Left kidney (tissue), 2 donors: Measurements from ENCODE around the gene TSGA10IP. TPM values are rescaled to one million over a fixed set of nuclear protein-coding genes. Genes with fewer than 3 reads are reported as not detected.
"Not testable (repeated sequence)": the region's sequence is repeated elsewhere in the genome, so short reads cannot be mapped to it uniquely, and the experiment has no call there.

Experiments
- DNase-seq: peaks from one replicate; pipeline ENCODE4 v3.0.0-alpha.2; 2013
- polyA plus RNA-seq: library from polyadenylated mRNA; unstranded; fragments of 120-200 nt; gene quantifications from one replicate; pipeline ENCODE4 v1.2.1, GENCODE V29; 2013; ENCODE audit not compliant: insufficient read length

Gene TSGA10IP
- polyA plus RNA-seq, 1 donor, result 0.23 TPM

GRCh38 chr11:65946655-65947054 lies 1.4 kb downstream of the TSGA10IP start:
- DNase-seq, result no peak

GRCh38 chr11:65947133-65947532 lies 1.9 kb downstream of the TSGA10IP start:
- no peak for DNase-seq

- no peak for DNase-seq
These were observed 2.4 kb downstream of the TSGA10IP start for GRCh38 chr11:65947603-65948125.

- DNase-seq, result not testable (repeated sequence)
These were observed 5.4 kb downstream of the TSGA10IP start for GRCh38 chr11:65950711-65951110.

- not testable (repeated sequence) for DNase-seq
These were observed 6.4 kb downstream of the TSGA10IP start for GRCh38 chr11:65951641-65952040.

GRCh38 chr11:65952052-65952521 lies 6.8 kb downstream of the TSGA10IP start:
- DNase-seq, result no peak

- DNase-seq, result no peak
These were observed 8.2 kb downstream of the TSGA10IP start for GRCh38 chr11:65953471-65953870.

GRCh38 chr11:65954771-65955170 lies 9.5 kb downstream of the TSGA10IP start:
- no peak for DNase-seq

GRCh38 chr11:65958291-65958690 lies 13.0 kb downstream of the TSGA10IP start:
- no peak for DNase-seq

GRCh38 chr11:65958774-65959420 lies 13.6 kb downstream of the TSGA10IP start:
- no peak for DNase-seq

- no peak for DNase-seq
These were observed 15.6 kb downstream of the TSGA10IP start for GRCh38 chr11:65960824-65961266.

GRCh38 chr11:65961267-65962140 lies 16.2 kb downstream of the TSGA10IP start, which contains the start of gene SART1:
Gene SART1 (plus strand): TSS chr11:65961734. CDS start chr11:65961781, 47 bp downstream.
- DNase-seq, result peak; percentile 98

- no peak for DNase-seq
These were observed 16.9 kb downstream of the TSGA10IP start for GRCh38 chr11:65962141-65962564.

- DNase-seq, result no peak
These were observed 19.6 kb downstream of the TSGA10IP start for GRCh38 chr11:65964906-65965305.

- DNase-seq, result no peak
These were observed 20.9 kb downstream of the TSGA10IP start for GRCh38 chr11:65965986-65966762.

- no peak for DNase-seq
These were observed 22.2 kb downstream of the TSGA10IP start for GRCh38 chr11:65967329-65967934.

GRCh38 chr11:65968600-65969482 lies 23.6 kb downstream of the TSGA10IP start:
- DNase-seq, result no peak

GRCh38 chr11:65972116-65972515 lies 26.8 kb downstream of the TSGA10IP start:
- no peak for DNase-seq

- no peak for DNase-seq
These were observed 28.3 kb downstream of the TSGA10IP start for GRCh38 chr11:65973439-65974110.

GRCh38 chr11:65975771-65976170 lies 30.5 kb downstream of the TSGA10IP start:
- DNase-seq, result no peak
